NCI-H1436 (cell line): ENCODE results near the gene CD200.

Experiments
- DNase-seq: peaks from one replicate; lab custom pipeline; 2025; lab: John Stamatoyannopoulos, UW

CD200 gene

GRCh38 chr3:112333002-112333380 is at the start of gene CD200:
CD200 (plus strand) TSS chr3:112333156; CDS start chr3:112333213, 57 bp downstream.
- peak; percentile 70 for DNase-seq

GRCh38 chr3:112289011-112289410 is 43.9 kb upstream of the CD200 start:
- DNase-seq = no peak

- DNase-seq = peak; percentile 40
These were observed 39.3 kb upstream of the CD200 start, which contains the start of gene SLC9C1 for GRCh38 chr3:112293368-112294321. SLC9C1 (minus strand) TSS chr3:112294216; CDS start chr3:112286791, 7,425 bp downstream.

- DNase-seq = no peak
These were observed 35.2 kb upstream of the CD200 start for GRCh38 chr3:112297714-112298113.

- no peak for DNase-seq
These were observed 34.2 kb upstream of the CD200 start for GRCh38 chr3:112298781-112299180.

GRCh38 chr3:112302150-112302830 is 30.7 kb upstream of the CD200 start:
- DNase-seq = no peak

- no peak for DNase-seq
These were observed 29.8 kb upstream of the CD200 start for GRCh38 chr3:112302881-112303763.

GRCh38 chr3:112303764-112304325 is 29.1 kb upstream of the CD200 start:
- DNase-seq = no peak

GRCh38 chr3:112304611-112305010 is 28.3 kb upstream of the CD200 start:
- DNase-seq = no peak

GRCh38 chr3:112306825-112307224 is 26.1 kb upstream of the CD200 start:
- DNase-seq = no peak

GRCh38 chr3:112307557-112307956 is 25.4 kb upstream of the CD200 start:
- no peak for DNase-seq

- DNase-seq = no peak
These were observed 24.6 kb upstream of the CD200 start for GRCh38 chr3:112308151-112308911.

GRCh38 chr3:112314649-112315048 is 18.3 kb upstream of the CD200 start:
- DNase-seq = no peak

GRCh38 chr3:112315791-112316190 is 17.2 kb upstream of the CD200 start:
- no peak for DNase-seq

- no peak for DNase-seq
These were observed 13.3 kb upstream of the CD200 start for GRCh38 chr3:112319516-112320276.

GRCh38 chr3:112320691-112321090 is 12.3 kb upstream of the CD200 start:
- DNase-seq = no peak

GRCh38 chr3:112321867-112322652 is 10.9 kb upstream of the CD200 start:
- DNase-seq = no peak

- peak; percentile 85 for DNase-seq
These were observed 5.5 kb upstream of the CD200 start for GRCh38 chr3:112327371-112327951.

- no peak for DNase-seq
These were observed 1.1 kb upstream of the CD200 start for GRCh38 chr3:112331851-112332250.
